ENCODE results near the gene FARS2. TPM values are rescaled to one million over a fixed set of nuclear protein-coding genes. Genes with fewer than 3 reads are reported as not detected.

Gene FARS2
- polyA plus RNA-seq, 1 experiment, result 17.9 TPM

GRCh38 chr6:5754904-5755303 is 493.6 kb downstream of the FARS2 start:
- POLR2A ChIA-PET, result no interaction called here

GRCh38 chr6:5759571-5759970 is 498.3 kb downstream of the FARS2 start:
- Histone ChIP-seq H3K27me3 (ENCODE audit: control insufficient read depth, insufficient read depth, low read length) (no peaks in the 10 kb centered on the region), H3K36me3 (ENCODE audit: control insufficient read depth, insufficient read depth, low read length) (no peaks in the 10 kb centered on the region), H3K4me3 (ENCODE audit: low read depth, low read length) (no peak overlapping the region)
- no peak for TF ChIP-seq CTCF (IDR thresholded peaks at IDR 0.05; ENCODE audit: insufficient read depth, low read depth, low read length)
- DNase-seq (ENCODE audit: low read depth), result no peak
- ChIA-PET POLR2A (no interaction called here), CTCF (interaction anchor here (1.4 kb wide), 1 partner anchor 288 kb away, joined by 3 read pairs; no protein-coding TSS in a partner anchor)

More at GRCh38 chr6:5754904-5755303, 493.6 kb downstream of the FARS2 start:
- no peak for DNase-seq (ENCODE audit: low read depth)
- TF ChIP-seq CTCF (IDR thresholded peaks at IDR 0.05; ENCODE audit: insufficient read depth, low read depth, low read length), result no peak
- Histone ChIP-seq H3K4me3 (ENCODE audit: low read depth, low read length) (no peak overlapping the region), H3K27me3 (ENCODE audit: control insufficient read depth, insufficient read depth, low read length) (no peaks in the 10 kb centered on the region), H3K36me3 (ENCODE audit: control insufficient read depth, insufficient read depth, low read length) (no peaks in the 10 kb centered on the region)
- CTCF ChIA-PET, result no interaction called here

- Histone ChIP-seq H3K4me3 (ENCODE audit: low read depth, low read length) (no peak overlapping the region), H3K36me3 (ENCODE audit: control insufficient read depth, insufficient read depth, low read length) (no peaks in the 10 kb centered on the region), H3K27me3 (ENCODE audit: control insufficient read depth, insufficient read depth, low read length) (no peaks in the 10 kb centered on the region)
- DNase-seq (ENCODE audit: low read depth), result no peak
- CTCF ChIA-PET, result interaction anchor here (1.5 kb wide), 1 partner anchor 290 kb away, joined by 4 read pairs; no protein-coding TSS in a partner anchor
- POLR2A ChIA-PET, result no interaction called here
- TF ChIP-seq CTCF (IDR thresholded peaks at IDR 0.05; ENCODE audit: insufficient read depth, low read depth, low read length), result no peak
Measured at GRCh38 chr6:5761370-5761769, 500.1 kb downstream of the FARS2 start.

- no peak for TF ChIP-seq CTCF (IDR thresholded peaks at IDR 0.05; ENCODE audit: insufficient read depth, low read depth, low read length)
- ChIA-PET CTCF (interaction anchor here (1.5 kb wide), 1 partner anchor 291 kb away, joined by 4 read pairs; no protein-coding TSS in a partner anchor), POLR2A (no interaction called here)
- Histone ChIP-seq H3K4me3 (ENCODE audit: low read depth, low read length) (no peak overlapping the region), H3K36me3 (ENCODE audit: control insufficient read depth, insufficient read depth, low read length) (no peaks in the 10 kb centered on the region), H3K27me3 (ENCODE audit: control insufficient read depth, insufficient read depth, low read length) (no peaks in the 10 kb centered on the region)
- no peak for DNase-seq (ENCODE audit: low read depth)
Measured at GRCh38 chr6:5762561-5762968, 501.3 kb downstream of the FARS2 start.

- ChIA-PET CTCF (interaction anchor here (1.6 kb wide), 1 partner anchor 17 kb away, joined by 5 read pairs; no protein-coding TSS in a partner anchor), POLR2A (no interaction called here)
- H3K4me3 ChIP-seq (ENCODE audit: low read depth, low read length), result no peak overlapping the region
- no peaks in the 10 kb centered on the region for H3K27me3 ChIP-seq (ENCODE audit: control insufficient read depth, insufficient read depth, low read length)
- H3K36me3 ChIP-seq (ENCODE audit: control insufficient read depth, insufficient read depth, low read length), result no peaks in the 10 kb centered on the region
- no peak for TF ChIP-seq CTCF (IDR thresholded peaks at IDR 0.05; ENCODE audit: insufficient read depth, low read depth, low read length)
- no peak for DNase-seq (ENCODE audit: low read depth)
Measured at GRCh38 chr6:5763407-5763806, 502.1 kb downstream of the FARS2 start.
